ENCODE measurements around the gene SLC22A5. TPM values are rescaled to one million over a fixed set of nuclear protein-coding genes. Genes with fewer than 3 reads are reported as not detected.

The SLC22A5 gene
- total and polyA plus RNA-seq, 2 of the 8 experiments (the other 6 are each of a cell fraction or from before 2014, with no cell fraction given) = 4.0 to 9.0 TPM

GRCh38 chr5:132433141-132433540, 63.6 kb downstream of the SLC22A5 start:
- Histone ChIP-seq H3K27me3 (replicated peaks in 1 of 4; ENCODE audit: control insufficient read depth in 3 of 4, extremely low read depth in 1 of 4, insufficient read depth in 3 of 4, low read length in 3 of 4) (no peaks in the 10 kb centered on the region; a peak in 1 of 7 replicates), H3K18ac (ENCODE audit: extremely low read depth, low read length) (no peak overlapping the region), H4K8ac (ENCODE audit: extremely low read depth, insufficient read depth, low read length) (no peak overlapping the region; the same call in 1 of the 2 replicates), H3K36me3 (ENCODE audit: control insufficient read depth in 2 of 4, insufficient read depth in 4 of 4, low read length in 3 of 4) (no peaks in the 10 kb centered on the region), H3K9ac (replicated peaks in 1 of 4; ENCODE audit: extremely low read depth in 1 of 4, low read depth in 3 of 4, low read length in 3 of 4) (no peak overlapping the region), H4K91ac (replicated peaks; ENCODE audit: insufficient read length, low read length) (no peak overlapping the region), H2AK5ac (ENCODE audit: low read depth, low read length) (no peak overlapping the region), H4K20me1 (replicated peaks in 1 of 2; ENCODE audit: control insufficient read depth in 1 of 2, insufficient read depth in 2 of 2, low read length in 2 of 2) (peaks cover 0 to 2% of the 10 kb centered on the region in 2 experiments), H3K23me2 (ENCODE audit: low read depth, low read length) (no peaks in the 10 kb centered on the region), H2BK20ac (ENCODE audit: low read length) (no peak overlapping the region), H2AFZ (ENCODE audit: low read length) (no peak overlapping the region), H3K4me3 (ENCODE audit: extremely low read depth in 1 of 4, insufficient read depth in 2 of 4, low read depth in 3 of 4, low read length in 4 of 4) (no peak overlapping the region), H3K14ac (ENCODE audit: insufficient read length) (no peak overlapping the region), H3K4me1 (replicated peaks in 1 of 4; ENCODE audit: control insufficient read depth in 3 of 4, insufficient read depth in 4 of 4, low read length in 3 of 4) (peaks cover 0 to 7% (median 3%) of the 10 kb centered on the region in 4 experiments; a peak in 3 of 7 replicates), H3K56ac (replicated peaks; ENCODE audit: insufficient read length, low read depth, low read length) (no peak overlapping the region), H3K79me2 (ENCODE audit: control insufficient read depth in 1 of 2, insufficient read depth in 2 of 2, low read length in 2 of 2) (no peaks in the 10 kb centered on the region), H2BK15ac (ENCODE audit: low read length) (no peak overlapping the region), H2BK120ac (replicated peaks; ENCODE audit: low read depth, low read length) (no peak overlapping the region), H2BK12ac (ENCODE audit: low read depth, low read length) (no peak overlapping the region; the same call in 1 of the 2 replicates), H3K4me2 (ENCODE audit: insufficient read depth in 1 of 2, low read depth in 2 of 2, low read length in 2 of 2) (no peak overlapping the region), H3K79me1 (ENCODE audit: low read depth, low read length) (no peaks in the 10 kb centered on the region), H3K27ac (ENCODE audit: low read depth, low read length) (no peak overlapping the region), H3K23ac (ENCODE audit: insufficient read length) (no peak overlapping the region), H3K4ac (replicated peaks; ENCODE audit: insufficient read length, low read depth, low read length) (no peak overlapping the region), H3K9me3 (ENCODE audit: insufficient read depth in 2 of 2, low read depth in 1 of 2, low read length in 1 of 2) (no peaks in the 10 kb centered on the region), H4K5ac (ENCODE audit: insufficient read length, low read depth, low read length) (no peak overlapping the region), H2BK5ac (ENCODE audit: low read depth, low read length) (no peak overlapping the region)
- whole genome bisulfite sequencing, 2 experiments (ENCODE audit: extremely low coverage in 1 of 2, insufficient coverage in 1 of 2, insufficient read length in 1 of 2, insufficient replicate concordance in 2 of 2, low coverage in 1 of 2, low lambda C conversion rate in 2 of 2, missing lambda C conversion rate in 1 of 2) = 93% methylated on average over 6 of the region's 6 CpGs; no CpG with 5 or more reads in 1 of the 2 experiments
- DNase-seq (ENCODE audit: low read depth in 1 of 2, low spot score in 2 of 2) (no peak), FAIRE-seq (no peak)
- CTCF ChIA-PET (ENCODE audit: partially characterized antibody) = interaction anchor here (4.6 to 11.7 kb wide), 2 partner anchors 13 to 68 kb away, joined by 15 to 201 read pairs; no protein-coding TSS in a partner anchor
- POLR2A ChIA-PET (ENCODE audit: partially characterized antibody) = interaction anchor here (1.3 kb wide), 1 partner anchor 58 kb away, joined by 3 read pairs; the partner anchor contains the start of gene IRF1
- TF ChIP-seq RAD21 (IDR thresholded peaks at IDR 0.05 in 1 of 2, conservative IDR thresholded peaks at IDR 0.05 in 1 of 2; ENCODE audit: low read depth in 2 of 2, low read length in 2 of 2) (no peak), MAX (IDR thresholded peaks at IDR 0.05) (no peak), NANOG (IDR thresholded peaks at IDR 0.05; ENCODE audit: insufficient read depth, low read depth, low read length, poor library complexity, severe bottlenecking) (no peak), USF2 (IDR thresholded peaks at IDR 0.05; ENCODE audit: low read length) (no peak), FOSL1 (IDR thresholded peaks at IDR 0.05; ENCODE audit: insufficient read depth, low read depth, low read length) (no peak), KDM1A (IDR thresholded peaks at IDR 0.05; ENCODE audit: borderline replicate concordance, low read length) (no peak), SIN3A (conservative IDR thresholded peaks at IDR 0.05 in 1 of 2, IDR thresholded peaks at IDR 0.05 in 1 of 2; ENCODE audit: low read depth in 1 of 2, low read length in 2 of 2) (no peak), TBP (IDR thresholded peaks at IDR 0.05; ENCODE audit: low read depth, low read length) (no peak), E2F6 (IDR thresholded peaks at IDR 0.05) (no peak), CBX8 (IDR thresholded peaks at IDR 0.05; ENCODE audit: borderline replicate concordance, low read depth, low read length) (no peak)

Data from H1 (cell line).